Brain pericyte (primary cell): ENCODE results near the gene PCDHA6.
"Not testable (repeated sequence)": the region's sequence is repeated elsewhere in the genome, so short reads cannot be mapped to it uniquely, and the experiment has no call there.

Source experiments
- DNase-seq: peaks from one replicate; pipeline ENCODE4 v3.0.0-alpha.2; 2012; ENCODE audit warnings: low read depth, low spot score

Gene PCDHA6

DNA sequence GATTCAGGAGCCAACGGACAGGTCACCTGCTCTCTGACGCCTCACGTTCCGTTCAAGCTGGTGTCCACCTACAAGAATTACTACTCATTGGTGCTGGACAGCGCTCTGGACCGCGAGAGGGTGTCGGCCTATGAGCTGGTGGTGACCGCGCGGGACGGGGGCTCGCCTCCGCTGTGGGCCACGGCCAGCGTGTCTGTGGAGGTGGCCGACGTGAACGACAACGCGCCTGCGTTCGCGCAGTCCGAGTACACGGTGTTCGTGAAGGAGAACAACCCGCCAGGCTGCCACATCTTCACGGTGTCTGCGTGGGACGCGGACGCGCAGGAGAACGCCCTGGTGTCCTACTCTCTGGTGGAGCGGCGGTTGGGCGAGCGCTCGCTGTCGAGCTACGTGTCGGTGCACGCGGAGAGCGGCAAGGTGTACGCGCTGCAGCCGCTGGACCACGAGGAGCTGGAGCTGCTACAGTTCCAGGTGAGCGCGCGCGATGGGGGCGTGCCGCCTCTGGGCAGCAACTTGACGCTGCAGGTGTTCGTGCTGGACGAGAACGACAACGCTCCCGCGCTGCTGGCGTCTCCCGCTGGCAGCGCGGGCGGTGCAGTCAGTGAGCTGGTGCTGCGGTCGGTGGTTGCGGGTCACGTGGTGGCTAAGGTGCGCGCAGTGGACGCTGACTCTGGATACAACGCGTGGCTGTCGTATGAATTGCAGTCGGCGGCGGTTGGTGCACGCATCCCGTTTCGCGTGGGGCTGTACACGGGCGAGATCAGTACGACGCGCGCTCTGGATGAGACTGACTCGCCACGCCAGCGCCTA lies 29.6 kb downstream of the PCDHA6 start:
- no peak for DNase-seq

DNA sequence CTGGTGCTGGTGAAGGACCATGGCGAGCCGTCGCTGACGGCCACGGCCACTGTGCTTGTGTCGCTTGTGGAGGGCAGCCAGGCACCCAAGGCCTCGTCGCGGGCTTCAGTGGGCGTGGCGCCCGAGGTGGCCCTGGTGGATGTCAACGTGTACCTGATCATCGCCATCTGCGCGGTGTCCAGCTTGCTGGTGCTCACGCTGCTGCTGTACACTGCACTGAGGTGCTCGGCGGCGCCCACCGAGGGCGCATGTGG lies 30.2 kb downstream of the PCDHA6 start:
- DNase-seq = no peak

DNA sequence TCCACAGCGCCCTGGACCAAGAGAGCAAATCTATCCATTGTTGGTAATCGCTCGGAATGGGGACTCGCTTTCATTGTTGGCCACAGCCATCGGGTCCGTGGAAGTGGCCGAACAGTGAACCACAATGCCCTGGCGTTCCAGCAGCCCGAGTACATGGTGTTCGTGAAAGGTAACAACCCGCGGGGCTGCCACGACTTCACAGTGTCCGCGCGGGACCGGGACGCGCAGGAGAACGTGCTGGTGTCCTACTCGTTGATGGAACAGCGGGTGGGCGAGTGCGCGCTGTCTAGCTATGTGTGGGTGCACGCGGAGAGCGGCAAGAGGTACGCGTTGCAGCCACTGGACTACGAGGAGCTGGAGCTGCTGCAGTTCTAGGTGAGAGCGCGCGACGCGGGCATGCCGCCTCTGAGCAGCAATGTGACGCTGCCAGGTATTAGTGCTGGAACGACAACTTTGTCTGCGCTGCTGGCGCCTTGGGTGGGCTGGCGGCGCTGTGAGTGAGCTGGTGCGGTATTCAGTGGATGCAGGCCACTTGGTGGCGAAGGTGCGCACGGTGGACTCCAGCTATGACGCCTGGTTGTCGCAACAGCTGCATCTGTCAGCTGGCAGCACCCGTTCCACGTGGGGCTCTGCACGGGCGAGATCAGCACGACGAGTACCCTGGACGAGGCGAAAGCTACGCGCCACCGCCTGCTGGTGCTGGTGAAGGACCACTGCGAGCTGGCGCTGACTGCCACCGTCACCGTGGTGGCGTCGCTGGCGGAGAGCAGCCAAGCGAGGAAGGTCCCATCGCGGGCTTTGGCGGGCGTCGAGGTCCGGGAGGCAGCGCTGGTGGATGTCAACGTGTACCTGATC lies 34.9 kb downstream of the PCDHA6 start:
- no peak for DNase-seq

DNA sequence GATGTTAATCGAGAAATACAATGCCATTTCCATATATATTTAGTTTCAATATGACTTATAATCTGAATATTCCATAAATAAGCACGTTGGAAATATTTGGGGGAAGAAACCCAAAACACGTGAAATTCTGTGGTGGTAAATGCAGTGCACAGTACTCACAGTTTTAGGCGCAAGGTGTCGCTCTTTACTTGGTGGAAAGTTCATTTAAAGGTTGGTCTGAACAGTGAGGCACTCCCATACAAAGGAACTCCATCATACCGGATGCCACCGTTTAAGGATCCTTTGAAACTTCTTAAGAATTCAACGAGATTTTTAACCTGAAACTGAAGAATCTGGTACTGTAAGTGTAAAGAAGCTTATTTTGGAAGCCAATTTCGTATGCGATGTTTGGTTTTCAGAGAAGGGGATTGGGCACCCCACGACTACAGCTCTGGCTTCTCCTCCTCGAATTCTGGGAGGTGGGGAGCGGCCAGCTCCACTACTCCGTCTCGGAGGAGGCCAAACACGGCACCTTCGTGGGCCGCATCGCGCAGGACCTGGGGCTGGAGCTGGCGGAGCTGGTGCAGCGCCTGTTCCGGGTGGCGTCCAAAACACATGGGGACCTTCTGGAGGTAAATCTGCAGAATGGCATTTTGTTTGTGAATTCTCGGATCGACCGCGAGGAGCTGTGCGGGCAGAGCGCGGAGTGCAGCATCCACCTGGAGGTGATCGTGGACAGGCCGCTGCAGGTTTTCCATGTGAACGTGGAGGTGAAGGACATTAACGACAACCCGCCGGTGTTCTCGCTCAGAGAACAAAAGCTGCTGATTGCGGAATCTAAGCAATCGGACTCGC lies 41.2 kb downstream of the PCDHA6 start, which contains the start of gene PCDHA11:
PCDHA11 (plus strand) TSS at position 237 of the 834 bp plus-strand sequence; CDS start at position 384, 147 bp downstream.
- no peak for DNase-seq

DNA sequence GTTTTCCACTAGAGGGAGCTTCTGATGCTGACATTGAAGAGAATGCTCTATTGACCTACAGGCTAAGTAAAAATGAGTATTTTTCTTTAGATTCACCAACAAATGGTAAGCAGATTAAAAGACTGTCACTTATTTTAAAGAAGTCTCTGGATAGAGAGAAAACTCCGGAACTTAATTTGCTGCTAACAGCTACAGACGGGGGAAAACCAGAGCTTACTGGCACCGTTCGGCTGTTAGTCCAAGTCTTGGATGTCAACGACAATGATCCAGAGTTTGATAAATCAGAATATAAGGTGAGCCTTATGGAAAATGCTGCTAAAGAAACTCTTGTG lies 41.8 kb downstream of the PCDHA6 start:
- DNase-seq = no peak

DNA sequence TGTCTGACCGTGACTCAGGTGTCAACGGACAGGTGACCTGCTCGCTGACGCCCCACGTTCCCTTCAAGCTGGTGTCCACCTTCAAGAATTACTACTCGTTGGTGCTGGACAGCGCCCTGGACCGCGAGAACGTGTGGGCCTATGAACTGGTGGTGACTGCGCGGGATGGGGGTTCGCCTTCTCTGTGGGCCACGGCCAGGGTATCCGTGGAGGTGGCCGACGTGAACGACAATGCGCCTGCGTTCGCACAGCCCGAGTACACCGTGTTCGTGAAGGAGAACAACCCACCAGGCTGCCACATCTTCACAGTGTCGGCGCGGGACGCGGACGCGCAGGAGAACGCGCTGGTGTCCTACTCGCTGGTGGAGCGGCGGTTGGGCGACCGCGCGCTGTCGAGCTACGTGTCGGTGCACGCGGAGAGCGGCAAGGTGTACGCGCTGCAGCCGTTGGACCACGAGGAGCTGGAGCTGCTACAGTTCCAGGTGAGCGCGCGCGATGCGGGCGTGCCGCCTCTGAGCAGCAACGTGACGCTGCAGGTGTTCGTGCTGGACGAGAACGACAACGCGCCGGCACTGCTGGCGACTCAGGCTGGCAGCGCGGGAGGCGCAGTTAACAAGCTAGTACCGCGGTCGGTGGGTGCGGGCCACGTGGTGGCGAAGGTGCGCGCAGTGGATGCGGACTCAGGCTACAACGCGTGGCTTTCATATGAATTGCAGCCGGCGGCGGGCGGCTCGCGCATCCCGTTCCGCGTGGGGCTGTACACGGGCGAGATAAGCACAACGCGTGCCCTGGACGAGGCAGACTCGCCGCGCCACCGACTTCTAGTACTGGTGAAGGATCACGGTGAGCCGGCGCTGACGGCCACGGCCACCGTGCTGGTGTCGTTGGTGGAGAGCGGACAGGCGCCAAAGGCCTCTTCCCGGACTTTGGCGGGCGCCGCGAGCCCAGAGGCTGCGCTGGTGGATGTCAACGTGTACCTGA lies 42.8 kb downstream of the PCDHA6 start:
- no peak for DNase-seq

DNA sequence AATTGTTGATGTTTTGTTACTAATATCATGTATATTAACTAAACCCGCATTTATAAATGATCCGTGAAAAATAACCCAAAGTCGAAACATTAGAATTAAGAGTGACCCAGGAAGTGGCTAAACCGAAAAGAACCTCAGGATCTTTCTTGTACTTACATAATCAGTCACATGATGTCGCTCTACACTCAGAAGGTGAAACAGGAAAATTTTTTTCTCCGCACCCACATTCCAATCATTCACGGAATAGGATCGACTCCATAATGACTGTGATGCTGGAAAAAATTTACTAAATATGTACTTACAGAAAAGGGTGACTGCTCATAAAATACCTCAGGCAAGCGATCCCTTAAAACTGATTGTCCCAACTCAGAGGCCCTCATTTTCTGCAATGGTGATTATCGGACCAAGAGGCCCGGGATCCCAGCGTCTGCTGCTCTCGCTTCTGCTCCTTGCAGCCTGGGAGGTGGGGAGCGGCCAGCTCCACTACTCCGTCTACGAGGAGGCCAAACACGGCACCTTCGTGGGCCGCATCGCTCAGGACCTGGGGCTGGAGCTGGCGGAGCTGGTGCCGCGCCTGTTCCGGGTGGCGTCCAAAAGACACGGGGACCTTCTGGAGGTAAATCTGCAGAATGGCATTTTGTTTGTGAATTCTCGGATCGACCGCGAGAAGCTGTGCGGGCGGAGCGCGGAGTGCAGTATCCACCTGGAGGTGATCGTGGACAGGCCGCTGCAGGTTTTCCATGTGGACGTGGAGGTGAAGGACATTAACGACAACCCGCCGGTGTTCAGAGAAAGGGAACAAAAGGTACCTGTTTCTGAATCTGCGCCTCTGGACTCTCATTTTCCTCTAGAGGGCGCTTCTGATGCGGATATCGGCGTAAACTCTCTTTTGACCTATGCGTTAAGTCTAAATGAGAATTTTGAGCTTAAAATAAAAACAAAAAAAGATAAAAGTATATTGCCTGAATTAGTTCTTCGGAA lies 47.6 kb downstream of the PCDHA6 start, which contains the start of gene PCDHA12:
PCDHA12 (plus strand) TSS at position 224 of the 981 bp plus-strand sequence; CDS start at position 389, 165 bp downstream.
- DNase-seq = no peak

DNA sequence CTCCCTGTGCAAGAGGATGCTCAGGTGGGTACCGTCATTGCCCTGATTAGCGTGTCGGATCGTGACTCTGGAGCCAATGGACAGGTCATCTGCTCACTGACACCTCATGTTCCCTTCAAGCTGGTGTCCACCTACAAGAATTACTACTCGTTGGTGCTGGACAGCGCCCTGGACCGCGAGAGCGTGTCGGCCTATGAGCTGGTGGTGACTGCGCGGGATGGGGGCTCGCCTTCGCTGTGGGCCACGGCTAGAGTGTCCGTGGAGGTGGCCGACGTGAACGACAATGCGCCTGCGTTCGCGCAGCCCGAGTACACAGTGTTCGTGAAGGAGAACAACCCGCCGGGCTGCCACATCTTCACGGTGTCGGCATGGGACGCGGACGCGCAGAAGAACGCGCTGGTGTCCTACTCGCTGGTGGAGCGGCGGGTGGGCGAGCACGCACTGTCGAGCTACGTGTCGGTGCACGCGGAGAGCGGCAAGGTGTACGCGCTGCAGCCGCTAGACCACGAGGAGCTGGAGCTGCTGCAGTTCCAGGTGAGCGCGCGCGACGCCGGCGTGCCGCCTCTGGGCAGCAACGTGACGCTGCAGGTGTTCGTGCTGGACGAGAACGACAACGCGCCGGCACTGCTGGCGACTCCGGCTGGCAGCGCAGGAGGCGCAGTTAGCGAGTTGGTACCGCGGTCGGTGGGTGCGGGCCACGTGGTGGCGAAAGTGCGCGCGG lies 48.9 kb downstream of the PCDHA6 start:
- not testable (repeated sequence) for DNase-seq

DNA sequence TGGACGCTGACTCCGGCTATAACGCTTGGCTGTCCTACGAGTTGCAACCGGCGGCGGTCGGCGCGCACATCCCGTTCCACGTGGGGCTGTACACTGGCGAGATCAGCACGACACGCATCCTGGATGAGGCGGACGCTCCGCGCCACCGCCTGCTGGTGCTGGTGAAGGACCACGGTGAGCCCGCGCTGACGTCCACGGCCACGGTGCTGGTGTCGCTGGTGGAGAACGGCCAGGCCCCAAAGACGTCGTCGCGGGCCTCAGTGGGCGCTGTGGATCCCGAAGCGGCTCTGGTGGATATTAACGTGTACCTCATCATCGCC lies 49.5 kb downstream of the PCDHA6 start:
- no peak for DNase-seq
